Trophoblast cell (in vitro differentiated cells and primary cell): ENCODE measurements around the gene CD96.

ENCODE experiments used
- DNase-seq, 2 donors: peaks; one replicate each; pipeline ENCODE4 v3.0.0-alpha.2; 2016
- H2AFZ ChIP-seq: 2 replicates; pipeline ENCODE4 v1.6.1; 2013; ENCODE audit warnings: low read length, moderate library complexity, mild to moderate bottlenecking; ENCODE audit not compliant: insufficient read depth, poor library complexity
- H2AK5ac ChIP-seq: 2 replicates; pipeline ENCODE4 v1.6.1; 2013; ENCODE audit warnings: mild to moderate bottlenecking, low read length
- H2BK120ac ChIP-seq: 2 replicates; pipeline ENCODE4 v1.6.1; 2013; ENCODE audit warnings: low read length, mild to moderate bottlenecking, moderate library complexity; ENCODE audit not compliant: insufficient read depth, poor library complexity
- H2BK12ac ChIP-seq: 2 replicates; pipeline ENCODE4 v1.6.1; 2013; ENCODE audit warnings: mild to moderate bottlenecking, low read length, moderate library complexity
- H2BK5ac ChIP-seq: 2 replicates; pipeline ENCODE4 v1.6.1; 2013; ENCODE audit warnings: low read length, low read depth, moderate library complexity, mild to moderate bottlenecking; ENCODE audit not compliant: poor library complexity
- H3K14ac ChIP-seq: 2 replicates; pipeline ENCODE4 v1.6.1; 2013; ENCODE audit warnings: mild to moderate bottlenecking, low read length
- H3K18ac ChIP-seq: 2 replicates; pipeline ENCODE4 v1.6.1; 2013; ENCODE audit warnings: mild to moderate bottlenecking, low read length
- H3K23ac ChIP-seq: 2 replicates; pipeline ENCODE4 v1.6.1; 2013; ENCODE audit warnings: low read length
- H3K27ac ChIP-seq: 2 replicates; pipeline ENCODE4 v1.5.1; 2013; ENCODE audit warnings: low read depth, mild to moderate bottlenecking, inconsistent platforms, low read length, moderate library complexity
- H3K27me3 ChIP-seq: 2 replicates; pipeline ENCODE4 v1.6.1; 2013; ENCODE audit warnings: inconsistent platforms, mild to moderate bottlenecking, low read length, moderate library complexity; ENCODE audit not compliant: insufficient read depth
- H3K36me3 ChIP-seq, 2 experiments: 1 replicate in 1 of 2; 2 replicates in 1 of 2; pipeline ENCODE4 v1.6.1; 2013; ENCODE audit warnings: low read length in 2 of 2, mild to moderate bottlenecking in 2 of 2, moderate library complexity in 1 of 2; ENCODE audit not compliant: insufficient read depth in 2 of 2, control insufficient read depth in 1 of 2
- H3K4ac ChIP-seq: 2 replicates; pipeline ENCODE4 v1.6.1; 2013; ENCODE audit warnings: low read depth, mild to moderate bottlenecking, low read length, moderate library complexity
- H3K4me1 ChIP-seq, 2 experiments: 1 replicate in 1 of 2; 2 replicates in 1 of 2; pipeline ENCODE4 v1.6.1; 2013; ENCODE audit warnings: low read length in 2 of 2, mild to moderate bottlenecking in 2 of 2, moderate library complexity in 1 of 2; ENCODE audit not compliant: insufficient read depth in 2 of 2, control insufficient read depth in 1 of 2
- H3K4me2 ChIP-seq: 2 replicates; pipeline ENCODE4 v1.6.1; 2013; ENCODE audit warnings: inconsistent platforms, mild to moderate bottlenecking, low read length, moderate library complexity
- H3K4me3 ChIP-seq: 2 replicates; pipeline ENCODE4 v1.5.1; 2013; ENCODE audit warnings: mild to moderate bottlenecking, low read depth, low read length, inconsistent platforms
- H3K79me1 ChIP-seq: one replicate; pipeline ENCODE4 v1.6.1; 2013; ENCODE audit warnings: low read length
- H3K79me2 ChIP-seq: 2 replicates; pipeline ENCODE4 v1.6.1; 2013; ENCODE audit warnings: low read length, mild to moderate bottlenecking; ENCODE audit not compliant: control insufficient read depth, insufficient read depth, poor library complexity
- H3K9ac ChIP-seq: 2 replicates; pipeline ENCODE4 v1.6.1; 2013; ENCODE audit warnings: mild to moderate bottlenecking, low read length
- H3K9me3 ChIP-seq: 2 replicates; pipeline ENCODE4 v1.6.1; 2013; ENCODE audit warnings: low read depth, mild to moderate bottlenecking, control low read depth, inconsistent platforms, low read length; ENCODE audit not compliant: insufficient read depth
- H4K12ac ChIP-seq: 2 replicates; pipeline ENCODE4 v1.6.1; 2013; ENCODE audit warnings: low read depth, mild to moderate bottlenecking, low read length, moderate library complexity
- H4K8ac ChIP-seq: 2 replicates; pipeline ENCODE4 v1.6.1; 2013; ENCODE audit warnings: low read depth, mild to moderate bottlenecking, low read length, moderate library complexity
- H4K91ac ChIP-seq: one replicate; pipeline ENCODE4 v1.6.1; 2013; ENCODE audit warnings: low read depth, mild to moderate bottlenecking, low read length, moderate library complexity
- WGBS: extraction: QIAGEN DNeasy Blood & Tissue Kit; methylation state at CpG from one replicate; pipeline ENCODE4 v1.1.7; 2013; ENCODE audit warnings: missing lambda C conversion rate; ENCODE audit not compliant: insufficient read length, insufficient coverage; ENCODE audit errors: extremely low coverage; 5-methylcytosine and 5-hydroxymethylcytosine counted together

The CD96 gene

GRCh38 chr3:111506435-111506834, 35.6 kb upstream of the CD96 start:
- Histone ChIP-seq H3K9ac (no peak overlapping the region), H3K4me1 (no peaks in the 10 kb centered on the region), H3K14ac (no peak overlapping the region), H3K4me2 (no peak overlapping the region), H2BK5ac (no peak overlapping the region), H4K91ac (no peak overlapping the region), H3K27ac (no peak overlapping the region), H3K18ac (no peak overlapping the region), H3K23ac (no peak overlapping the region), H3K27me3 (no peaks in the 10 kb centered on the region), H4K12ac (no peak overlapping the region), H2AK5ac (no peak overlapping the region), H3K36me3 (no peaks in the 10 kb centered on the region), H3K79me2 (no peaks in the 10 kb centered on the region), H3K4me3 (no peak overlapping the region), H3K79me1 (peaks cover 2% of the 10 kb centered on the region), H2BK120ac (no peak overlapping the region), H3K9me3 (no peaks in the 10 kb centered on the region), H4K8ac (no peak overlapping the region), H2BK12ac (no peak overlapping the region), H3K4ac (no peak overlapping the region), H2AFZ (no peak overlapping the region)
- DNase-seq: no peak
- WGBS: no CpG with 5 or more reads among the region's 1 CpG

- no CpG with 5 or more reads among the region's 4 CpGs for WGBS
Observed at GRCh38 chr3:111509308-111509707, 32.7 kb upstream of the CD96 start.

GRCh38 chr3:111517801-111518200, 24.2 kb upstream of the CD96 start:
- no peak overlapping the region for H2BK120ac ChIP-seq
- WGBS: no CpG with 5 or more reads among the region's 4 CpGs

More at GRCh38 chr3:111509308-111509707, 32.7 kb upstream of the CD96 start:
- H3K27me3 ChIP-seq: no peaks in the 10 kb centered on the region
- H2BK120ac ChIP-seq: no peak overlapping the region
- H3K36me3 ChIP-seq: no peaks in the 10 kb centered on the region
- no peak overlapping the region for H2AK5ac ChIP-seq
- H3K27ac ChIP-seq: no peak overlapping the region
- DNase-seq: no peak
- H3K14ac ChIP-seq: no peak overlapping the region
- no peak overlapping the region for H3K4me2 ChIP-seq
- H3K9ac ChIP-seq: no peak overlapping the region
- H3K79me1 ChIP-seq: peaks cover 2% of the 10 kb centered on the region
- H2BK12ac ChIP-seq: no peak overlapping the region
- no peak overlapping the region for H2AFZ ChIP-seq
- H4K91ac ChIP-seq: no peak overlapping the region
- H3K4ac ChIP-seq: no peak overlapping the region
- no peak overlapping the region for H3K4me3 ChIP-seq
- no peaks in the 10 kb centered on the region for H3K4me1 ChIP-seq
- H2BK5ac ChIP-seq: no peak overlapping the region
- no peaks in the 10 kb centered on the region for H3K79me2 ChIP-seq
- H3K18ac ChIP-seq: no peak overlapping the region
- H3K9me3 ChIP-seq: no peaks in the 10 kb centered on the region
- H4K12ac ChIP-seq: no peak overlapping the region
- H3K23ac ChIP-seq: no peak overlapping the region
- peak overlapping the region; percentile 16 for H4K8ac ChIP-seq

GRCh38 chr3:111519178-111519855, 22.7 kb upstream of the CD96 start:
- no peak overlapping the region for H4K12ac ChIP-seq
- no peak overlapping the region for H3K18ac ChIP-seq
- DNase-seq: no peak
- H2BK120ac ChIP-seq: no peak overlapping the region
- H3K4me1 ChIP-seq: peaks cover 2 to 4% of the 10 kb centered on the region in 2 experiments
- no peak overlapping the region for H3K14ac ChIP-seq
- H2AK5ac ChIP-seq: no peak overlapping the region
- H4K91ac ChIP-seq: no peak overlapping the region
- no CpG with 5 or more reads among the region's 6 CpGs for WGBS
- H3K4me3 ChIP-seq: no peak overlapping the region
- H3K79me2 ChIP-seq: no peaks in the 10 kb centered on the region
- peaks cover 5% of the 10 kb centered on the region for H3K79me1 ChIP-seq
- H2BK12ac ChIP-seq: peak overlapping the region; percentile 3
- H3K4ac ChIP-seq: no peak overlapping the region
- no peak overlapping the region for H2AFZ ChIP-seq
- H3K9me3 ChIP-seq: peaks cover 2% of the 10 kb centered on the region
- no peak overlapping the region for H3K23ac ChIP-seq
- no peaks in the 10 kb centered on the region for H3K36me3 ChIP-seq
- no peak overlapping the region for H3K27ac ChIP-seq
- H3K9ac ChIP-seq: no peak overlapping the region
- H3K27me3 ChIP-seq: no peaks in the 10 kb centered on the region
- no peak overlapping the region for H3K4me2 ChIP-seq
- H2BK5ac ChIP-seq: no peak overlapping the region
- H4K8ac ChIP-seq: no peak overlapping the region

More at GRCh38 chr3:111517801-111518200, 24.2 kb upstream of the CD96 start:
- H3K9me3 ChIP-seq: peaks cover 2% of the 10 kb centered on the region
- no peaks in the 10 kb centered on the region for H3K36me3 ChIP-seq
- H3K14ac ChIP-seq: no peak overlapping the region
- no peak overlapping the region for H4K8ac ChIP-seq
- no peak overlapping the region for H2BK5ac ChIP-seq
- no peak overlapping the region for H2BK12ac ChIP-seq
- peak; percentile 69 to 75 for DNase-seq
- H3K79me2 ChIP-seq: no peaks in the 10 kb centered on the region
- H3K4me1 ChIP-seq: peaks cover 2 to 4% of the 10 kb centered on the region in 2 experiments
- H3K27ac ChIP-seq: no peak overlapping the region
- H4K12ac ChIP-seq: no peak overlapping the region
- no peaks in the 10 kb centered on the region for H3K27me3 ChIP-seq
- no peak overlapping the region for H3K23ac ChIP-seq
- no peak overlapping the region for H2AFZ ChIP-seq
- H2AK5ac ChIP-seq: no peak overlapping the region
- H3K9ac ChIP-seq: no peak overlapping the region
- H3K4me2 ChIP-seq: no peak overlapping the region
- H3K4ac ChIP-seq: no peak overlapping the region
- H3K4me3 ChIP-seq: no peak overlapping the region
- H4K91ac ChIP-seq: no peak overlapping the region
- H3K18ac ChIP-seq: no peak overlapping the region
- peaks cover 4% of the 10 kb centered on the region for H3K79me1 ChIP-seq
